PFSK-1 (cell line): ENCODE data around the gene SMG1. TPM values are rescaled to one million over a fixed set of nuclear protein-coding genes. Genes with fewer than 3 reads are reported as not detected.
A peak's percentile ranks its signal among the peaks of the same experiment; 100 is the strongest.

Experiments
- FOXP2 ChIP-seq: optimal IDR thresholded peaks from 2 replicates; pipeline ENCODE3; 2011; ENCODE audit warnings: borderline replicate concordance, control low read depth, inconsistent platforms; ENCODE audit not compliant: insufficient read depth; ENCODE audit errors: extremely low read length, extremely low read depth
- POLR2AphosphoS5 ChIP-seq: IDR thresholded peaks from 2 replicates; pipeline ENCODE4 v1.6.1; 2012; ENCODE audit warnings: low read depth, mild to moderate bottlenecking, control low read depth, low read length, moderate library complexity
- SIN3A ChIP-seq: IDR thresholded peaks from 2 replicates; pipeline ENCODE4 v1.6.1; 2012; ENCODE audit warnings: mild to moderate bottlenecking, low read length, moderate library complexity, borderline replicate concordance; ENCODE audit not compliant: insufficient read depth
- TAF1 ChIP-seq: IDR thresholded peaks from 2 replicates; pipeline ENCODE4 v1.6.1; 2012; ENCODE audit warnings: low read length, control low read depth, borderline replicate concordance; ENCODE audit not compliant: insufficient read depth
- polyA plus RNA-seq: library from polyadenylated mRNA; unstranded; fragments of >200 nt; gene quantifications from one replicate; pipeline ENCODE4 v1.2.1, GENCODE V29; 2012; ENCODE audit warnings: low read depth, missing spikeins; ENCODE audit not compliant: insufficient read length
- TF ChIP-seq, protein P1 (sequence below), 2 experiments: IDR thresholded peaks; 2 replicates each; pipeline versions ENCODE4 v1.6.1 to v1.8.0; 2011 to 2012; ENCODE audit warnings: low read depth in 2 of 2, low read length in 2 of 2, control low read depth in 1 of 2, inconsistent platforms in 1 of 2, mild to moderate bottlenecking in 1 of 2, moderate library complexity in 1 of 2; ENCODE audit not compliant: insufficient read depth in 1 of 2

Gene SMG1
- 12.8 TPM for polyA plus RNA-seq

DNA sequence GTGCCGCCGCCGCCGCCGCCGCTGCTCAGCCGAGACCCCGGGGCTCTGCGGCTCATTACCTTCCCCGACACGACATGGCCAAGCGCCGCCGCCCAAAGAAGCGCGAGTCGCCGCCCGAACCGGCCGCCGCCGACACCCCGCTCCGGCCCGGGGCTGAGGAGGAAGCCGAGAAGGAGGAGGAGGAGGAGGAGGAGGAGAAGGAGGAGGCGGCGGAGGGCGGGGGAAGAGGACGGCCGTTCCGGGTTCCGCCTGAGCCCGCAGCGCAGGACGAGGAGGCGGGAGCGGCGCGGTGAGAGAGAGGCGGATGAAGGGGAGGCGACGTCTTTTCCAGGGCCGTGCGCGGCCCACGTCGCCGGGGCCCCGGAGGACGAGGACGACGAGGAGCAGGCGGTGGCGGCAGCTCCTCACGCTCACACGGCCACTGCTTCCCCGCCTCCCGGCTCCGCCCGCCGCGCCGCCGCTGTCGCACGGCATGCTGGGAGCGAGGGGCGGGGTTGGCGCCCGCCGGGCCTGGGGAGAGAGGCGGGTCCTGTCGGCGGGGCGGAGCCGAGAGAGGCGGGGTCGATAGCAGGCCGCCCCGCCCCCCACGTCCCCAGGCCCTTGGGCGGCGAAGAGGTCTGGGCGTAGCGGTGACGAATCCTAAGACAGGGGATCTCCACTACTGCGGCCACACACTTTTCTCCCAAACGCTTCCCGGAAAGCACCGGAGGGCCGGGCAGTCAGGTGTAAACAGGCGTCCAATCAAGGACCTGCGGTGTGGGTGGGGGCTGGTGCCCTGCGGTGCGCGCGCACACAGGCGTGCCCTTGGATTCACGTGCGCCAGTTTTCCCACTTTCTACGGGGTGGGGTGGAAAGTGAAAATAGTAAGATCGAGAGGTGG lies at the start of gene SMG1:
SMG1 (minus strand) TSS at position 423 of the 880 bp plus-strand sequence; CDS start at position 56, 367 bp downstream.
- peak; percentile 64 for TF ChIP-seq POLR2AphosphoS5
- TF ChIP-seq TAF1: peak; percentile 17; the same call in 1 of the 2 replicates

DNA sequence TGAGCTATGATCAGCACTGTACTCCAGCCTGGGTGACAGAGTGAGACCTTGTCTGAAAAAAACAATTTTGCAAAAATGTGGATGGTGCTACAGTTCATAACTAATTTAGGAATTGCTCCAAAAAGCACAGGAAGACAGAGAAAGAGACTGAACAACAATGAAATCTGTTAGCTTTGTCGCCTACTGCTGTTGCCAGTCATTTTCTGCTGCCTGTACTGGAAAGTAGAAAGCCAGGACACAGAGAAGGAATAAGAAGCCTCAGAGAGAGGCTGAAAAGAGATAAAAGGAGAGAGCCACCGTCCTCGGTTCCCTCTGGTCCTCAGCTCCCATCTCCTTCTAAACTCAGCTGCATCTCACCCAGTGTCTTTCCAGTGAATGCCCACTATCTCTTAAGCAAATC lies 48.9 kb upstream of the SMG1 start:
- TF ChIP-seq SIN3A: no peak

DNA sequence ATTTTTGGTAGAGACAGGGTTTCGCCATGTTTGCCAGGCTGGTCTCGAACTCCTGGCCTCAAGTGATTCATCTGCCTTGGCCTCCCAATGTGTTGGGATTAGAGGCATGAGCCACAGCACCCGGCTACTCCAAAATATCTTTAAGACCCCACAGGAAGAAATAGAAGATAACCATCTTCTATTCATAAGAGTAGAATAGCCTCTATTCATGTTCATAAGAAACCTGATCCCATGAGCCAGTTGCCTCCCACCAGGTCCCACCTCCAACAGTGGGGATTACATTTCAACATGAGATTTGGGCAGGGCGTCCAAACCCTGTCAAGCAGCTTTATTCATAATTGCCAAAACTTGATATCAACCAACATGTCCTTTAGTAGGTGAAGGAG lies 43.6 kb upstream of the SMG1 start:
- TF ChIP-seq FOXP2 (no peak), TAF1 (no peak), SIN3A (no peak), POLR2AphosphoS5 (no peak)
- TF ChIP-seq, protein P1, sequence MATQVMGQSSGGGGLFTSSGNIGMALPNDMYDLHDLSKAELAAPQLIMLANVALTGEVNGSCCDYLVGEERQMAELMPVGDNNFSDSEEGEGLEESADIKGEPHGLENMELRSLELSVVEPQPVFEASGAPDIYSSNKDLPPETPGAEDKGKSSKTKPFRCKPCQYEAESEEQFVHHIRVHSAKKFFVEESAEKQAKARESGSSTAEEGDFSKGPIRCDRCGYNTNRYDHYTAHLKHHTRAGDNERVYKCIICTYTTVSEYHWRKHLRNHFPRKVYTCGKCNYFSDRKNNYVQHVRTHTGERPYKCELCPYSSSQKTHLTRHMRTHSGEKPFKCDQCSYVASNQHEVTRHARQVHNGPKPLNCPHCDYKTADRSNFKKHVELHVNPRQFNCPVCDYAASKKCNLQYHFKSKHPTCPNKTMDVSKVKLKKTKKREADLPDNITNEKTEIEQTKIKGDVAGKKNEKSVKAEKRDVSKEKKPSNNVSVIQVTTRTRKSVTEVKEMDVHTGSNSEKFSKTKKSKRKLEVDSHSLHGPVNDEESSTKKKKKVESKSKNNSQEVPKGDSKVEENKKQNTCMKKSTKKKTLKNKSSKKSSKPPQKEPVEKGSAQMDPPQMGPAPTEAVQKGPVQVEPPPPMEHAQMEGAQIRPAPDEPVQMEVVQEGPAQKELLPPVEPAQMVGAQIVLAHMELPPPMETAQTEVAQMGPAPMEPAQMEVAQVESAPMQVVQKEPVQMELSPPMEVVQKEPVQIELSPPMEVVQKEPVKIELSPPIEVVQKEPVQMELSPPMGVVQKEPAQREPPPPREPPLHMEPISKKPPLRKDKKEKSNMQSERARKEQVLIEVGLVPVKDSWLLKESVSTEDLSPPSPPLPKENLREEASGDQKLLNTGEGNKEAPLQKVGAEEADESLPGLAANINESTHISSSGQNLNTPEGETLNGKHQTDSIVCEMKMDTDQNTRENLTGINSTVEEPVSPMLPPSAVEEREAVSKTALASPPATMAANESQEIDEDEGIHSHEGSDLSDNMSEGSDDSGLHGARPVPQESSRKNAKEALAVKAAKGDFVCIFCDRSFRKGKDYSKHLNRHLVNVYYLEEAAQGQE (IDR thresholded peaks at IDR 0.05; ENCODE audit: insufficient read depth in 1 of 2, low read depth in 2 of 2, low read length in 2 of 2): no peak

DNA sequence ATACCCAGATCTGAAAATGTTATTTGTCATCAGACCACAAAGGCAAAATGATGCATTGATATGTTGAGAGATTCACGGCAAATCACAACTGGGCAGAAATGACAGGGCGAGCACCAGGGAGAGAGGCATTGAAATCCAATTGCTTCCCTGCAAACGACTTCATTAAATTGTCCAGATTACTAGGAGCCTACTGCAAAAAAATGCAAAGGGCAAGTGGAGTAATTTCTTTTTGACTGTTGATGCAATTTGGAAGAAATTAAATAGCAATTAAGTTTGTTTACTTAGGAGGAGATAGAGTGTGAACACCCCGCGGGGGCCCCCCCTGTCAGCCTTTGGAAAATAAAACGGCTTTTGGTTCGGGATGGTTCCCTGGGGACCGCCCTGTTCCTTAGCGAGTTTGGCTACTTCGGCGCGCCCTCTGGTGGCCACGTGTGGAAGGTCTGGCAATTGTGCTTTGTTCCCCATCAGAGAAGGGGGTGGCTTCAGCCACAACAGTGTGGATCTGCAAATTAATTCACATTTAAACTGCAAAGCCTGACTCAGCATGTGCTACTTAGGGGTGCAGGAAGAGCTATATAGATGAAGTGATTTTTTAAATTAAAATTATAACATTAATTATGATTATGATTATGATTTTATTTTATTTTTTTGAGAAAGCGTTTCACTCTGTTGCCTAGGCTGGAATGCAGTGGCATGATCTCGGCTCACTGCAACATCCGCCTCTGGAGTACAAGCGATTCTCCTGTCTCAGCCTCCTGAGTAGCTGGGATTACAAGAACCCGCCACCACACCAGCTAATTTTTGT lies 43.0 kb upstream of the SMG1 start:
- TF ChIP-seq TAF1: no peak
- TF ChIP-seq, protein P1 (IDR thresholded peaks at IDR 0.05; ENCODE audit: insufficient read depth in 1 of 2, low read depth in 2 of 2, low read length in 2 of 2): no peak
- TF ChIP-seq POLR2AphosphoS5: no peak

DNA sequence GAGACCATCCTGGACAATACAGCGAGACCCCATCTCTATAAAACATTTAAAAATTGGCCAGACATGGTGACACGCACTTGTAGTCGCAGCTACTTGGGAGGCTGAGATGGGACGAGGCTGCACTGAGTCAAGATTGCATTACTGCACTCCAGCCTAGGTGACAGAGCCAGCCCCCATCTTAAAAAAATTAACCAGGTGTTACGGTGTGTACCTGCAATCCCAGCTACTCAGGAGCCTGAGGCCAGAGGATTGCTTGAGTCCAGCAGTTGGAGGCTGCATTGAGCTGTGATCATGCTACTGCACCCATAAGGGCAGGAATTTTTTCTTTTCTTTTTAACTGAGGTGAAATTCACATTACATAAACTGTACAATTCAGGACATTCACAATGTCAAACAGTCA lies 40.6 kb upstream of the SMG1 start:
- no peak for TF ChIP-seq FOXP2
- TF ChIP-seq TAF1: no peak
- TF ChIP-seq, protein P1 (IDR thresholded peaks at IDR 0.05; ENCODE audit: insufficient read depth in 1 of 2, low read depth in 2 of 2, low read length in 2 of 2): no peak
- no peak for TF ChIP-seq SIN3A
- TF ChIP-seq POLR2AphosphoS5: no peak

DNA sequence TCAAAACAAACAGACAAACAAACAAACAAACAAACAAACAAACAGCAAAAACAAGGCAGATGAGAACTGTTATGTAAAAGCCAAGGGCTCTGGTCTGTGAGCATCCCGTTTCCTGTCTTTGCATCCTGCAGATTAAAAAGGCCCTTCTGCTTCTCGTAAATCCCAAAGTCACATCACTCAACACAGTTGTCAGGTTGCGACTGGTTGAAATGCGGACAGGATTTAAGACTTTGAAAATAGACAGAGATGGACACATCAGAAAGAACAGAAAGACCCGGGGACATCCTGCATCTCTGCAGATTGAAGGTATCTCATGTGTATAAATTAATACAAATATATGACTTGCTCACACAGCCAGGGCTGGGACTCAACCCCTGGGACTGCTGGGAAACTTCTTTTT lies 39.3 kb upstream of the SMG1 start:
- no peak for TF ChIP-seq SIN3A
- TF ChIP-seq POLR2AphosphoS5: no peak
- TF ChIP-seq, protein P1 (IDR thresholded peaks at IDR 0.05; ENCODE audit: insufficient read depth in 1 of 2, low read depth in 2 of 2, low read length in 2 of 2): no peak
- no peak for TF ChIP-seq FOXP2
- TF ChIP-seq TAF1: no peak
